Esophagus squamous epithelium (tissue), 4 donors: ENCODE results near the gene PIGV.

Source experiments
- CTCF ChIP-seq, 6 experiments: fragments of 450-650 bp in 4 of 6; fragments of 200-600 bp in 2 of 6; sonication (generic) in 2 of 6; IDR thresholded peaks; one replicate each; pipeline ENCODE4 v1.5.1; 2016 to 2019; ENCODE audit warnings: antibody characterized with exemption in 6 of 6, mild to moderate bottlenecking in 4 of 6, moderate library complexity in 4 of 6
- POLR2A ChIP-seq, 4 donors: fragments of 450-650 bp; IDR thresholded peaks; one replicate each; pipeline ENCODE4 v1.6.1; 2017; ENCODE audit warnings: antibody characterized with exemption in 4 of 4, mild to moderate bottlenecking in 4 of 4, moderate library complexity in 3 of 4

- TF ChIP-seq POLR2A (IDR thresholded peaks at IDR 0.05) (no peak), CTCF (IDR thresholded peaks at IDR 0.05) (no peak)
These were observed 37.3 kb upstream of the PIGV start for GRCh38 chr1:26750428-26750827.
